Activated naive CD8-positive, alpha-beta T cell treated with anti-CD3 and anti-CD28 coated beads, Interleukin-2, amount 50 U/mL, for 24 hours (primary cell): ENCODE data around the gene JMJD7.

Experiments
- ATAC-seq: fragments of 150-1000 bp; cut with Tn5 transposase; one replicate; pipeline ENCODE4 v1.10.0; 2021
- DNase-seq: peaks from one replicate; pipeline ENCODE4 v3.0.0; 2021
- H3K27ac Mint-ChIP-seq: one replicate; pipeline ENCODE4 v1.8.0; 2021; ENCODE audit warnings: mild to moderate bottlenecking, mixed read lengths
- H3K27me3 Mint-ChIP-seq: one replicate; pipeline ENCODE4 v1.8.0; 2021; ENCODE audit warnings: mixed read lengths
- H3K36me3 Mint-ChIP-seq: one replicate; pipeline ENCODE4 v1.8.0; 2021; ENCODE audit warnings: low read depth, mixed read lengths
- H3K4me1 Mint-ChIP-seq: one replicate; pipeline ENCODE4 v1.8.0; 2021; ENCODE audit warnings: mixed read lengths
- H3K4me3 Mint-ChIP-seq: one replicate; pipeline ENCODE4 v1.8.0; 2021; ENCODE audit warnings: mild to moderate bottlenecking, moderate library complexity, mixed read lengths
- H3K9me3 Mint-ChIP-seq: one replicate; pipeline ENCODE4 v1.8.0; 2021; ENCODE audit warnings: mixed read lengths

Gene JMJD7

DNA sequence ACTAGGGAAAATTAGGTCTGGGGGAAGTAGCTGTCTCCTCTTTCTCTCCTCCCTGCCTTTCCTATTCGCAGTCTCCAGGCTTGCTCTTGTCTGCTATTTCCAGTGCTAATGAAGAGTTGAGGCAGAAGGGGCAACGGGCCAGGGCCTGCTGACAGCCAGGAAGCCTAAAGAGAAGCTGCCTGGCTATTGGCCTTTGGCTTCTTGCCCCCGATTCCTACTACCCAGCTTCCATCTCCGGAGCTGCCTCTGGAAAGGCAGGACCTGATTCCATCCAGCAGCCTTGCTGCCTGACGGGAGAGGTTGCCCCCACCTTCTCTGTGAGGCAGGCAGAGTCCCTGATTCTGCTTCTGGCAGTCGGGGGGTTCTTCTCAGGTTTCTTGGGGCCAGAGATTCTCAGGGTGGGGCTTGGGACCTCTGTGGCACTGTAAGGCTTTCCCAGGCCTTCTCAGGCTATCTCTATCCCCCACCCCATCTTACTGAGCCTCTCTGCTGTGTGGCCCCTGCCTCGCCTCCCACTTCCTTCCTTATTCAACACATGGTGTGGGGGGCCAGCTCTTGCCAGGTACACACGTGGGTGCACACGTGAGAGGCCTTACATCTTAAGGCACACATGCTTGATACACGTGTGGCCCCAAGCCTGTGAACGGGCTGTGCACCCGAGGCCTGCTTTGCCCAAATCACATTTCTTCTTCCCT, 18.2 kb upstream of the JMJD7 start:
- H3K27me3 Mint-ChIP-seq, result no peaks in the 10 kb centered on the region
- no peaks in the 10 kb centered on the region for H3K36me3 Mint-ChIP-seq
- no peak for DNase-seq
- H3K9me3 Mint-ChIP-seq, result no peaks in the 10 kb centered on the region
- H3K27ac Mint-ChIP-seq, result no peak overlapping the region
- no peak for ATAC-seq
- H3K4me3 Mint-ChIP-seq, result no peak overlapping the region
- peaks cover 12% of the 10 kb centered on the region for H3K4me1 Mint-ChIP-seq

- no peak for ATAC-seq
- DNase-seq, result no peak
- Mint-ChIP-seq H3K36me3 (peaks cover 2% of the 10 kb centered on the region), H3K9me3 (no peaks in the 10 kb centered on the region), H3K27me3 (no peaks in the 10 kb centered on the region), H3K4me3 (no peak overlapping the region), H3K27ac (no peak overlapping the region), H3K4me1 (peaks cover 10% of the 10 kb centered on the region)
Observed at GRCh38 chr15:41810651-41811431, 17.1 kb upstream of the JMJD7 start.

DNA sequence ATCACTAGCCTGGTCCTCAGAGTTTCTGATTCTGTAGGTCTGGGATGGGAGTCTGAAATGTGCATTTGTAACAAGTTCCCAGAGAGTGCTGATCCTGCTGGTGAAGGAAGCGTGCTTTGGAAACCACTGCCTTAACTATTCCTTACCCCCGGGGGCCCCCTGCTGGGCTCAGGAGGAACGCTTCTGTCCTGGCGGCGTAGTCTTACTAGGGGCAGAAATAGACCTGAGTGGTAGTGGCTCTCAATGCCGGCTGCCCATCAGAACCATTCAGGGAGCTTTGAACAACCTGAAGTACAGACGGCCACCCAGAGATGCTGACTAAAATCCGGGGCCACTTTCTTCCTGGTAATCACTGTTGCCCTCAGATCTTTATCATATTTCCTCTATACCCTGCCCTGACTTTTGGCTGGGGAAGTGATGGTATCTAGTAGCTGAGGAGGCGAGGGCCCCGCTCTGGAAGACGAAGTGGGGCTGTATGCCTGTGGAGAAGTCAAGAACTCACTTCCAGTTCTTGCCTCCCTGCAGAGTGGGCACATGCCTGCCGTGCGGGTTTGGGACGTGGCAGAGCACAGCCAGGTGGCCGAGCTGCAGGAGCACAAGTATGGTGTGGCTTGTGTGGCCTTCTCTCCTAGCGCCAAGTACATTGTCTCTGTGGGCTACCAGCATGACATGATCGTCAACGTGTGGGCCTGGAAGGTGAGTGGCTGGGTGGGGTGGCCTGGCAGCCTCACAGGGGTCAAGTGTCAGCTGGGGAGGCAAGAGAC, 16.3 kb upstream of the JMJD7 start:
- Mint-ChIP-seq H3K4me3 (no peak overlapping the region), H3K4me1 (peaks cover 10% of the 10 kb centered on the region), H3K36me3 (peaks cover 4% of the 10 kb centered on the region), H3K27ac (no peak overlapping the region), H3K27me3 (no peaks in the 10 kb centered on the region), H3K9me3 (no peaks in the 10 kb centered on the region)
- DNase-seq (peak; percentile 78), ATAC-seq (peak; percentile 88)

- no peak overlapping the region for H3K4me3 Mint-ChIP-seq
- ATAC-seq (no peak), DNase-seq (no peak)
- peaks cover 4% of the 10 kb centered on the region for H3K36me3 Mint-ChIP-seq
- no peak overlapping the region for H3K27ac Mint-ChIP-seq
- H3K4me1 Mint-ChIP-seq, result peaks cover 10% of the 10 kb centered on the region
- H3K9me3 Mint-ChIP-seq, result no peaks in the 10 kb centered on the region
- H3K27me3 Mint-ChIP-seq, result no peaks in the 10 kb centered on the region
Observed at GRCh38 chr15:41812820-41813375, 15.0 kb upstream of the JMJD7 start.

DNA sequence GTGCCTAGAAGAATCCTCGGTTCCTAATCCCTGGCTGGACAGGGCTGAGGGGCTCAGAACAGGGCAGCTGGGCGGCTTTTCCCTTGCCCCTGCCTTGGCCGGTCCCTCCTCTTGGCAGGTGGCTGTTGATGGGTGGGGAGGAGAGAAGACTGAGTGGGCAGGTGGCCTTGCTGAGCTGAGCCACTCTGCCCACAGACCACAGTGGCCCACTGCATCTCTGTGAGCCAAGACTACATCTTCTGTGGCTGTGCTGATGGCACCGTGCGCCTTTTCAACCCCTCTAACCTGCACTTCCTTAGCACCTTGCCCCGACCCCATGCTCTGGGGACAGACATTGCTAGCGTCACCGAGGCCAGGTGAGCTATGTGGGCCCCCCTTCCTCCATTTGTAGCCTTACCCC, 14.5 kb upstream of the JMJD7 start:
- DNase-seq, result no peak
- no peaks in the 10 kb centered on the region for H3K27me3 Mint-ChIP-seq
- peaks cover 10% of the 10 kb centered on the region for H3K4me1 Mint-ChIP-seq
- H3K9me3 Mint-ChIP-seq, result no peaks in the 10 kb centered on the region
- no peak overlapping the region for H3K4me3 Mint-ChIP-seq
- H3K36me3 Mint-ChIP-seq, result peaks cover 4% of the 10 kb centered on the region
- H3K27ac Mint-ChIP-seq, result no peak overlapping the region
- no peak for ATAC-seq

GRCh38 chr15:41814534-41814933, 13.4 kb upstream of the JMJD7 start:
- Mint-ChIP-seq H3K4me3 (no peak overlapping the region), H3K27ac (no peak overlapping the region), H3K36me3 (peaks cover 6% of the 10 kb centered on the region), H3K4me1 (peaks cover 7% of the 10 kb centered on the region), H3K27me3 (no peaks in the 10 kb centered on the region), H3K9me3 (no peaks in the 10 kb centered on the region)
- ATAC-seq (no peak), DNase-seq (no peak)

DNA sequence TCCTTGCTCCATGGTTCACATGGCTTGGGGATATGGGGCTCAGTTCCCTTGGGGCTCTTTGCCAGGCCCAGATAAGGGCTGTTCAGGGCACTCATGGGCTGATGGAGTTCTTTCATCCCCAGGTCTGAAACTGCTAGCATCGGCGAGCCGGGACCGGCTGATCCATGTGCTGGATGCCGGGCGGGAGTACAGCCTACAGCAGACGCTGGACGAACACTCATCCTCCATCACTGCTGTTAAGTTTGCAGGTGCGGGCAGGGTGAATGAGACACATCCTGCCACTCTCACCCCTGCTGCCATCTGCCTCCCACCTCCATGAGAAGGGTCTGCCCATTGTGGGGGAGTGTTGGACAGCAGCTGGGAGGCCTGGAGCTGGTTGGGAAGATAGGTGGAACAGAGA, 11.1 kb upstream of the JMJD7 start:
- Mint-ChIP-seq H3K36me3 (peaks cover 8% of the 10 kb centered on the region), H3K27ac (no peak overlapping the region), H3K9me3 (no peaks in the 10 kb centered on the region), H3K4me3 (no peak overlapping the region), H3K4me1 (no peaks in the 10 kb centered on the region), H3K27me3 (no peaks in the 10 kb centered on the region)
- no peak for ATAC-seq
- no peak for DNase-seq

GRCh38 chr15:41817327-41817726, 10.6 kb upstream of the JMJD7 start:
- DNase-seq (no peak), ATAC-seq (no peak)
- no peaks in the 10 kb centered on the region for H3K4me1 Mint-ChIP-seq
- H3K27me3 Mint-ChIP-seq, result no peaks in the 10 kb centered on the region
- H3K27ac Mint-ChIP-seq, result no peak overlapping the region
- H3K36me3 Mint-ChIP-seq, result peaks cover 8% of the 10 kb centered on the region
- no peak overlapping the region for H3K4me3 Mint-ChIP-seq
- H3K9me3 Mint-ChIP-seq, result no peaks in the 10 kb centered on the region

GRCh38 chr15:41817781-41818180, 10.1 kb upstream of the JMJD7 start:
- ATAC-seq (no peak), DNase-seq (no peak)
- H3K27ac Mint-ChIP-seq, result no peak overlapping the region
- no peak overlapping the region for H3K4me3 Mint-ChIP-seq
- peaks cover 8% of the 10 kb centered on the region for H3K36me3 Mint-ChIP-seq
- H3K27me3 Mint-ChIP-seq, result no peaks in the 10 kb centered on the region
- H3K4me1 Mint-ChIP-seq, result no peaks in the 10 kb centered on the region
- H3K9me3 Mint-ChIP-seq, result no peaks in the 10 kb centered on the region

- no peaks in the 10 kb centered on the region for H3K4me1 Mint-ChIP-seq
- H3K4me3 Mint-ChIP-seq, result no peak overlapping the region
- no peaks in the 10 kb centered on the region for H3K9me3 Mint-ChIP-seq
- peaks cover 8% of the 10 kb centered on the region for H3K36me3 Mint-ChIP-seq
- no peak overlapping the region for H3K27ac Mint-ChIP-seq
- ATAC-seq (no peak), DNase-seq (no peak)
- H3K27me3 Mint-ChIP-seq, result no peaks in the 10 kb centered on the region
Observed at GRCh38 chr15:41819455-41820050, 8.3 kb upstream of the JMJD7 start.

GRCh38 chr15:41820791-41821423, 7.0 kb upstream of the JMJD7 start:
- ATAC-seq (no peak), DNase-seq (no peak)
- Mint-ChIP-seq H3K36me3 (peaks cover 6% of the 10 kb centered on the region), H3K27me3 (no peaks in the 10 kb centered on the region), H3K9me3 (no peaks in the 10 kb centered on the region), H3K4me3 (no peak overlapping the region), H3K4me1 (no peaks in the 10 kb centered on the region), H3K27ac (no peak overlapping the region)

- H3K9me3 Mint-ChIP-seq, result no peaks in the 10 kb centered on the region
- no peaks in the 10 kb centered on the region for H3K27me3 Mint-ChIP-seq
- no peak for DNase-seq
- H3K36me3 Mint-ChIP-seq, result peaks cover 5% of the 10 kb centered on the region
- ATAC-seq, result no peak
- H3K4me1 Mint-ChIP-seq, result no peaks in the 10 kb centered on the region
- H3K4me3 Mint-ChIP-seq, result no peak overlapping the region
- H3K27ac Mint-ChIP-seq, result no peak overlapping the region
Observed at GRCh38 chr15:41821831-41822230, 6.1 kb upstream of the JMJD7 start.

GRCh38 chr15:41822471-41822870, 5.4 kb upstream of the JMJD7 start:
- peaks cover under 1% of the 10 kb centered on the region for H3K4me1 Mint-ChIP-seq
- no peak overlapping the region for H3K4me3 Mint-ChIP-seq
- ATAC-seq (no peak), DNase-seq (no peak)
- no peak overlapping the region for H3K27ac Mint-ChIP-seq
- no peaks in the 10 kb centered on the region for H3K9me3 Mint-ChIP-seq
- peaks cover 5% of the 10 kb centered on the region for H3K36me3 Mint-ChIP-seq
- no peaks in the 10 kb centered on the region for H3K27me3 Mint-ChIP-seq

DNA sequence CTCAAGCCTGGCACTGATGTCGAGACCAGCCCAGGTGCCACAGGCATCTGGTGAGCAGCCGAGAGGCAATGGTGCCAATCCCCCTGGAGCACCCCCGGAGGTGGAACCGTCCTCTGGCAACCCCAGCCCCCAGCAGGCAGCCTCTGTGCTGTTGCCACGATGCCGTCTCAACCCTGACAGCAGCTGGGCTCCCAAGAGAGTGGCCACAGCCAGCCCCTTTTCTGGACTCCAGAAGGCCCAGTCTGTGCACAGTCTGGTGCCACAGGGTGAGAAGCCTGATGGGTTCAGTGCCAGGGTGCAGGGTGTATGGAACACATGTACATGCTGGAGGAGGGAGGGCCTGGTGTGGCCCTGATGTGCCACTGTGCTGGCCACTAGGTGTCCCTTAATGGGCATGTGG, 4.9 kb upstream of the JMJD7 start:
- Mint-ChIP-seq H3K9me3 (no peaks in the 10 kb centered on the region), H3K27me3 (no peaks in the 10 kb centered on the region), H3K4me1 (peaks cover 4% of the 10 kb centered on the region), H3K4me3 (no peak overlapping the region), H3K36me3 (peaks cover 5% of the 10 kb centered on the region), H3K27ac (no peak overlapping the region)
- no peak for ATAC-seq
- no peak for DNase-seq
